GM12878 (cell line): ENCODE measurements around the gene DNAJC27. TPM values are rescaled to one million over a fixed set of nuclear protein-coding genes. Genes with fewer than 3 reads are reported as not detected.

Source experiments
- ATAC-seq: fragments of 200-7000 bp; cut with Tn5 transposase; 3 replicates; pipeline ENCODE4 v1.9.1; 2020; ENCODE audit warnings: mild to moderate bottlenecking, moderate library complexity
- BruUV-seq: library from RNA; stranded (reverse); fragments of 400-500 nt; replicated peaks from 2 replicates; lab custom pipeline; 2021; lab: Mats Ljungman, UMichigan
- CTCF ChIA-PET: fragments of 300-600 bp; sonication (Branson Sonifier 250); formaldehyde crosslinking; extraction: SDS; loops from one replicate; lab custom pipeline; 2021; ENCODE audit warnings: inconsistent platforms; lab: Yijun Ruan, JAX
- POLR2A ChIA-PET: fragments of 350-600 bp; formaldehyde crosslinking; extraction: SDS; loops from one replicate; lab custom pipeline; 2021; ENCODE audit warnings: inconsistent platforms; lab: Charles Lee
- RAD21 ChIA-PET: fragments of 300-600 bp; sonication (Branson Sonifier 250); formaldehyde crosslinking; loops from one replicate; lab custom pipeline; 2023; ENCODE audit warnings: antibody characterized with exemption; ENCODE audit not compliant: unreplicated experiment; lab: Charles Lee
- SMC1A ChIA-PET: fragments of 300-600 bp; sonication (Branson Sonifier 250); formaldehyde crosslinking; loops from one replicate; lab custom pipeline; 2023; ENCODE audit not compliant: unreplicated experiment, uncharacterized antibody; lab: Charles Lee
- DNase-seq: peaks from one replicate; pipeline ENCODE4 v3.0.0-alpha.2; 2011; ENCODE audit warnings: low read depth, low spot score
- FAIRE-seq: peaks from 3 replicates; lab custom pipeline; 2011; peaks lifted over from hg19 to GRCh38; lab: Jason Lieb, UNC
- H2AFZ ChIP-seq: 2 replicates; pipeline ENCODE4 v1.6.0; 2011; ENCODE audit warnings: low read depth, low read length, control low read depth; ENCODE audit not compliant: control insufficient read depth
- H3K27ac ChIP-seq: 2 replicates; pipeline ENCODE4 v1.5.1; 2011; ENCODE audit warnings: control low read depth; ENCODE audit not compliant: control insufficient read depth, insufficient read depth
- H3K27me3 ChIP-seq, 2 experiments: replicated peaks in 1 of 2; 2 replicates each; pipeline versions ENCODE4 v1.6.0 to v1.6.1; 2011; ENCODE audit warnings: low read length in 1 of 2; ENCODE audit not compliant: control insufficient read depth in 2 of 2, insufficient read depth in 2 of 2
- H3K36me3 ChIP-seq, 2 experiments: 2 replicates each; pipeline ENCODE4 v1.5.1; 2011; ENCODE audit warnings: low read length in 1 of 2; ENCODE audit not compliant: control insufficient read depth in 2 of 2, insufficient read depth in 2 of 2
- H3K4me1 ChIP-seq: 2 replicates; pipeline ENCODE4 v1.6.1; 2011; ENCODE audit warnings: mild to moderate bottlenecking, low read length, moderate library complexity, mixed read lengths; ENCODE audit not compliant: control insufficient read depth, insufficient read depth
- H3K4me2 ChIP-seq: 2 replicates; pipeline ENCODE4 v1.6.0; 2011; ENCODE audit warnings: control low read depth; ENCODE audit not compliant: control insufficient read depth, insufficient read depth
- H3K4me3 ChIP-seq: fragments of 200-600 bp; sonication (generic); 2 replicates; pipeline ENCODE4 v1.5.1; 2016
- H3K79me2 ChIP-seq: 2 replicates; pipeline ENCODE4 v1.6.0; 2011; ENCODE audit warnings: low read length; ENCODE audit not compliant: control insufficient read depth, insufficient read depth
- H3K9ac ChIP-seq: 2 replicates; pipeline ENCODE4 v1.8.0; 2011; ENCODE audit warnings: low read length, control low read depth, mixed read lengths; ENCODE audit not compliant: control insufficient read depth, insufficient read depth
- H3K9me3 ChIP-seq: replicated peaks from 3 replicates; pipeline ENCODE4 v1.5.1; 2011; ENCODE audit warnings: mild to moderate bottlenecking, low read length; ENCODE audit not compliant: control insufficient read depth, insufficient read depth
- H4K20me1 ChIP-seq: 2 replicates; pipeline ENCODE4 v1.6.0; 2011; ENCODE audit not compliant: control insufficient read depth, insufficient read depth
- CHD4 ChIP-seq: fragments of 200-600 bp; sonication (generic); IDR thresholded peaks from 2 replicates; pipeline ENCODE4 v1.6.1; 2016; ENCODE audit warnings: mild to moderate bottlenecking
- NR2C2 ChIP-seq: IDR thresholded peaks from 2 replicates; pipeline ENCODE4 v1.6.1; 2011; ENCODE audit warnings: borderline replicate concordance, low read depth; ENCODE audit not compliant: control insufficient read depth, insufficient read length
- RELA ChIP-seq: fragments of 450-650 bp; IDR thresholded peaks from 2 replicates; pipeline ENCODE4 v1.8.0; 2014; ENCODE audit warnings: borderline replicate concordance; ENCODE audit not compliant: partially characterized antibody
- RUNX3 ChIP-seq: IDR thresholded peaks from 2 replicates; pipeline ENCODE4 v1.6.1; 2012; ENCODE audit warnings: low read length, inconsistent platforms
- SIN3A ChIP-seq: IDR thresholded peaks from 2 replicates; pipeline ENCODE4 v1.6.1; 2012; ENCODE audit warnings: low read depth, low read length, improper control_type of control experiment
- YY1 ChIP-seq: IDR thresholded peaks from 2 replicates; pipeline ENCODE4 v1.6.1; 2011; ENCODE audit warnings: low read depth, mild to moderate bottlenecking, low read length
- WGBS: methylation state at CpG from one replicate; pipeline ENCODE4 v1.1.6; 2016; ENCODE audit warnings: low lambda C conversion rate; ENCODE audit not compliant: insufficient replicate concordance, insufficient coverage; ENCODE audit errors: missing lambda C conversion rate; 5-methylcytosine and 5-hydroxymethylcytosine counted together
- in situ Hi-C: fragments of 300-500 bp; cut with MboI; formaldehyde crosslinking; loops from 9 replicates; pipeline ENCODE4 v1.14.3; 2018; ENCODE audit warnings: mixed read lengths
- intact Hi-C: fragments of 100-400 bp; cut with micrococcal nuclease; formaldehyde crosslinking; loops from one replicate; pipeline ENCODE4 v1.14.2; 2022; ENCODE audit not compliant: unreplicated experiment
- polyA plus RNA-seq, 11 experiments: library from polyadenylated mRNA; depleted of rRNA in 4 of 11; unstranded in 6 of 11; stranded (reverse) in 5 of 11; fragments of >200 nt; fragmentation: Nextera tagmentation in 4 of 11; fragmentation: Illumina TruSeq in 1 of 11; extraction: Ambion mirVana in 4 of 11; extraction: Trizol in 1 of 11; gene quantifications; 1 replicate in 1 of 11; 2 replicates in 10 of 11; pipeline versions ENCODE4 v1.2.1 to v1.2.3, GENCODE V29; 2011 to 2016; ENCODE audit warnings: inconsistent platforms in 2 of 11, missing spikeins in 2 of 11, low read depth in 1 of 11
- total RNA-seq, 4 experiments: library from RNA; depleted of rRNA in 3 of 4; stranded (reverse); fragments of >200 nt in 3 of 4; fragmentation: Illumina TruSeq in 1 of 4; extraction: Trizol in 1 of 4; gene quantifications; 2 replicates each; pipeline versions ENCODE4 v1.2.1 to v1.2.3, GENCODE V29; 2013 to 2021

Gene DNAJC27
- total and polyA plus RNA-seq, 10 of the 15 experiments (the other 5 are each of a cell fraction or from before 2014, with no cell fraction given), result 0.95 to 9.6 (median 3.7) TPM

DNA sequence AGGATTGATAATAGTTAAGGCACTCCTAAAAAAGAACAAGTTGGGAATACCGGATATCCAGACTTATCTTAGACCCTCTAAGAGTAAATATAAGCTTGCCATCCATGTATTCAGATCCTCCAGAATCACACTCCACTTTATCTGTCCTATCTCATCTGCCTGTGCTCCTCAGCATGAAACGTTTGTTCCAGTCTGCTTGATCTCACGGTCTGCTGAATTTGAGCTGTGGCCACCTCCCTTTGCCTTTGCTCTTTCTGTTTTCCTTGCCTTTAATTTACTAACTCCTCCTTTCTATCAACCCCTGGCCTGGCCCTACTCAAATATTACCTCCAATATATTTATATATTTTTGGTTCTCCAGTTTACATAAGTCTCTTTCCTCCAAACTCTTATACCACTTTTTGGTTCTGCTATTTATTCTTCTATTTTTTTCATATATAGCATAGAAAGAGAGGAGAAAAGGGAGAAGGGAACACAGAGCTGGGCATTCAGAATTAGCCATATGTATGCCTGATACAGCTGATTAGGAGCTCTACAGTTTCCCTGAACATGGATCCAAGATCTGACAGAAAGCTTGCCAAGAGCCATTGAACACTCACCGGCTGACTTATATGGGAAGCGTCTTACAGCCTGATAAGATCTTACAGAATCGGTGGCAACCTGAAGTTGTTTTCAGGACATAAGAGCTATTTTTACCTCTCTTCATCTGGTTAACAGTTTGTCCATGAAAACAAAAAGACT, 21.8 kb upstream of the DNAJC27 start (continued):
- no peak for TF ChIP-seq NR2C2
- no peak for TF ChIP-seq SIN3A
- no peak for TF ChIP-seq YY1
- no peak for TF ChIP-seq RUNX3
- no peak for TF ChIP-seq RELA

DNA sequence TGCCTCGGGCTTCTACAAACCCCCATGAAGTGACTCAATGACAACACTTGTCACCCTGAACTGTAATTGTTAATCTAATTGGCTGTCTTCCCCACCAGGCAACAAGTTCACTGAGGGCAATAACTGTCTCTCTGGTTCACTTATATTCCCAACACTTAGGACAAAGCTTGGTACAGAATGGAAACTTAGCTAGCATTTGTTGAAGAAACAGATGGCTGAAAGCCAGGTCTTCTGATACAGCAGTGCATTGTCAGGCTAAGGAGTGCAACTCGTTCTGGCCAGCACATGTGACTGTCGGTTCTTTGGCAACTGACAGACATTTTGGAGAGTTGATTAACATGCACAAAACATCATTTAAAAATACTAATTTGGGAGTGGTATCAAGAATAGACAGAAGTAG, 14.6 kb upstream of the DNAJC27 start:
- no peak overlapping the region for H3K27ac ChIP-seq
- ChIA-PET RAD21 (no interaction called here), SMC1A (interaction anchor here (0.7 to 2.5 kb wide), 2 partner anchors 11 to 103 kb away, joined by 3 to 7 read pairs; no protein-coding TSS in a partner anchor), POLR2A (no interaction called here), CTCF (interaction anchor here (2.6 kb wide), 1 partner anchor 11 kb away, joined by 14 read pairs; no protein-coding TSS in a partner anchor)
- H3K4me1 ChIP-seq, result no peaks in the 10 kb centered on the region
- peaks cover 2% of the 10 kb centered on the region; the same call in 1 of the 3 replicates for H3K9me3 ChIP-seq
- intact Hi-C loops (no loop called here), in situ Hi-C loops (no loop called here)
- no peak overlapping the region for H2AFZ ChIP-seq
- DNase-seq (no peak), FAIRE-seq (no peak), ATAC-seq (no peak)
- H3K27me3 ChIP-seq, result no peaks in the 10 kb centered on the region
- H3K4me3 ChIP-seq, result no peak overlapping the region
- TF ChIP-seq CHD4, result no peak
- H3K9ac ChIP-seq, result no peak overlapping the region
- no peaks in the 10 kb centered on the region for H3K36me3 ChIP-seq
- H3K79me2 ChIP-seq, result no peaks in the 10 kb centered on the region
- no TSS peak for BruUV-seq
- no peaks in the 10 kb centered on the region for H4K20me1 ChIP-seq
- WGBS, result 31% methylated on average over 3 of the region's 3 CpGs
- H3K4me2 ChIP-seq, result no peak overlapping the region
